ENCODE measurements around the gene RPUSD3. TPM values are rescaled to one million over a fixed set of nuclear protein-coding genes. Genes with fewer than 3 reads are reported as not detected.
"Not testable (repeated sequence)": the region's sequence is repeated elsewhere in the genome, so short reads cannot be mapped to it uniquely, and the experiment has no call there.

RPUSD3 gene
- total RNA-seq, 1 experiment from 2014 or later: 25.3 TPM

GRCh38 chr3:9866639-9867038 is 22.8 kb upstream of the RPUSD3 start:
- DNase-seq (ENCODE audit: extremely low read depth, low read depth): no peak

GRCh38 chr3:9865125-9865637 is 21.4 kb upstream of the RPUSD3 start:
- DNase-seq (ENCODE audit: extremely low read depth, low read depth): not testable (repeated sequence)

GRCh38 chr3:9864200-9864927 is 20.6 kb upstream of the RPUSD3 start:
- no peak for DNase-seq (ENCODE audit: extremely low read depth, low read depth)

- no peak for DNase-seq (ENCODE audit: extremely low read depth, low read depth)
Observed at GRCh38 chr3:9863058-9863772, 19.4 kb upstream of the RPUSD3 start.

- no peak for DNase-seq (ENCODE audit: extremely low read depth, low read depth)
Observed at GRCh38 chr3:9862391-9863057, 18.7 kb upstream of the RPUSD3 start.

GRCh38 chr3:9861626-9862130 is 17.9 kb upstream of the RPUSD3 start:
- DNase-seq (ENCODE audit: extremely low read depth, low read depth): no peak

- DNase-seq (ENCODE audit: extremely low read depth, low read depth): no peak
Observed at GRCh38 chr3:9861201-9861600, 17.4 kb upstream of the RPUSD3 start.

- no peak for DNase-seq (ENCODE audit: extremely low read depth, low read depth)
Observed at GRCh38 chr3:9859530-9860025, 15.8 kb upstream of the RPUSD3 start.

GRCh38 chr3:9855594-9855993 is 11.8 kb upstream of the RPUSD3 start:
- no peak for DNase-seq (ENCODE audit: extremely low read depth, low read depth)

GRCh38 chr3:9854291-9854940 is 10.6 kb upstream of the RPUSD3 start:
- DNase-seq (ENCODE audit: extremely low read depth, low read depth): not testable (repeated sequence)

- DNase-seq (ENCODE audit: extremely low read depth, low read depth): no peak
Observed at GRCh38 chr3:9852528-9852927, 8.7 kb upstream of the RPUSD3 start.

GRCh38 chr3:9851926-9852325 is 8.1 kb upstream of the RPUSD3 start:
- not testable (repeated sequence) for DNase-seq (ENCODE audit: extremely low read depth, low read depth)

GRCh38 chr3:9851383-9851782 is 7.6 kb upstream of the RPUSD3 start:
- DNase-seq (ENCODE audit: extremely low read depth, low read depth): not testable (repeated sequence)

GRCh38 chr3:9848860-9849259 is 5.1 kb upstream of the RPUSD3 start:
- DNase-seq (ENCODE audit: extremely low read depth, low read depth): not testable (repeated sequence)

GRCh38 chr3:9847870-9848269 is 4.1 kb upstream of the RPUSD3 start:
- not testable (repeated sequence) for DNase-seq (ENCODE audit: extremely low read depth, low read depth)

- no peak for DNase-seq (ENCODE audit: extremely low read depth, low read depth)
Observed at GRCh38 chr3:9846931-9847488, 3.2 kb upstream of the RPUSD3 start.

- DNase-seq (ENCODE audit: extremely low read depth, low read depth): no peak
Observed at GRCh38 chr3:9846231-9846630, 2.4 kb upstream of the RPUSD3 start.

GRCh38 chr3:9841015-9841414 is 2.8 kb downstream of the RPUSD3 start:
- no peak for DNase-seq (ENCODE audit: extremely low read depth, low read depth)

GRCh38 chr3:9838856-9839255 is 5.0 kb downstream of the RPUSD3 start:
- DNase-seq (ENCODE audit: extremely low read depth, low read depth): no peak
